Right atrium auricular region (tissue), 2 donors: Measurements from ENCODE around the gene ALKBH4. TPM values are rescaled to one million over a fixed set of nuclear protein-coding genes. Genes with fewer than 3 reads are reported as not detected.

ENCODE experiments used
- DNase-seq: peaks from one replicate; pipeline ENCODE4 v3.0.0-alpha.2; 2019; ENCODE audit warnings: low spot score
- H3K27ac ChIP-seq, 2 donors: fragments of 200-600 bp; sonication (generic); 1 replicate in 1 of 2; 2 replicates in 1 of 2; pipeline ENCODE4 v1.5.1; 2016 to 2019
- H3K27me3 ChIP-seq, 2 donors: fragments of 200-600 bp; sonication (generic); one replicate each; pipeline versions ENCODE4 v1.5.1 to v1.6.0; 2017 to 2019
- H3K36me3 ChIP-seq: fragments of 200-600 bp; sonication (generic); one replicate; pipeline ENCODE4 v1.5.1; 2016
- H3K4me1 ChIP-seq, 2 donors: fragments of 200-600 bp; sonication (generic); one replicate each; pipeline versions ENCODE4 v1.5.1 to v1.6.0; 2017 to 2019
- H3K4me3 ChIP-seq, 2 donors: fragments of 200-600 bp; sonication (generic); 1 replicate in 1 of 2; 2 replicates in 1 of 2; pipeline ENCODE4 v1.5.1; 2017 to 2019; ENCODE audit warnings: mild to moderate bottlenecking in 1 of 2, moderate library complexity in 1 of 2
- H3K9me3 ChIP-seq, 2 donors: fragments of 200-600 bp; sonication (generic); one replicate each; pipeline ENCODE4 v1.5.1; 2019
- total RNA-seq, 2 donors: library from RNA; depleted of rRNA; stranded (reverse); fragments of >200 nt; gene quantifications; one replicate each; pipeline ENCODE4 v1.1.0, GENCODE V29; 2016
- TF ChIP-seq, protein P1 (sequence below), 2 donors: fragments of 200-600 bp; sonication (generic); IDR thresholded peaks; one replicate each; pipeline ENCODE4 v1.5.1; 2019; ENCODE audit warnings: antibody characterized with exemption in 2 of 2

ALKBH4 gene
- total RNA-seq, 2 donors from 2014 or later: 10.8 to 16.8 TPM

DNA sequence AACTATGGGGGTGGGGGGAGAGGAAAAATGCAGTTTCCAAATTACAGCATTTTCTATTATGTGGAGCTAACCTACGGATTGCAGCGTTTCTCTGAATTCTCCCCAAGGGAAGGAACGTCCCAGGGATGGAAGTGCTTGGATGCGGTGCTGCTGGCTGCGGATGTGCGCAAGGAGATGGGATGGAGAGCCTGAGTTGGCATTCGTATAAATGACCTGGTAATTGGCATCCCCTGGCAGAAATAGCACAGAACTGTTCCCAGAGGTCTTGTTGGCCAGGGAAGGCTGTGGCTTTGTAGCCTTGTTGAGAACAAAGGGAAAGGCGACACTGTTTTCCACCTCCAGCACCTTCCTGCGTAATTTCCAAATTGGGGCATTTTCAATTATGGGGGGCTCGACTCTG lies 28.5 kb downstream of the ALKBH4 start:
- H3K4me3 ChIP-seq: no peak overlapping the region
- H3K27me3 ChIP-seq: no peaks in the 10 kb centered on the region
- no peak overlapping the region for H3K27ac ChIP-seq
- no peak for DNase-seq
- H3K4me1 ChIP-seq: peaks cover 0 to 29% of the 10 kb centered on the region in 2 donors
- TF ChIP-seq, protein P1, sequence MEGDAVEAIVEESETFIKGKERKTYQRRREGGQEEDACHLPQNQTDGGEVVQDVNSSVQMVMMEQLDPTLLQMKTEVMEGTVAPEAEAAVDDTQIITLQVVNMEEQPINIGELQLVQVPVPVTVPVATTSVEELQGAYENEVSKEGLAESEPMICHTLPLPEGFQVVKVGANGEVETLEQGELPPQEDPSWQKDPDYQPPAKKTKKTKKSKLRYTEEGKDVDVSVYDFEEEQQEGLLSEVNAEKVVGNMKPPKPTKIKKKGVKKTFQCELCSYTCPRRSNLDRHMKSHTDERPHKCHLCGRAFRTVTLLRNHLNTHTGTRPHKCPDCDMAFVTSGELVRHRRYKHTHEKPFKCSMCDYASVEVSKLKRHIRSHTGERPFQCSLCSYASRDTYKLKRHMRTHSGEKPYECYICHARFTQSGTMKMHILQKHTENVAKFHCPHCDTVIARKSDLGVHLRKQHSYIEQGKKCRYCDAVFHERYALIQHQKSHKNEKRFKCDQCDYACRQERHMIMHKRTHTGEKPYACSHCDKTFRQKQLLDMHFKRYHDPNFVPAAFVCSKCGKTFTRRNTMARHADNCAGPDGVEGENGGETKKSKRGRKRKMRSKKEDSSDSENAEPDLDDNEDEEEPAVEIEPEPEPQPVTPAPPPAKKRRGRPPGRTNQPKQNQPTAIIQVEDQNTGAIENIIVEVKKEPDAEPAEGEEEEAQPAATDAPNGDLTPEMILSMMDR (IDR thresholded peaks at IDR 0.05): no peak
- H3K36me3 ChIP-seq: no peaks in the 10 kb centered on the region
- no peaks in the 10 kb centered on the region for H3K9me3 ChIP-seq

DNA sequence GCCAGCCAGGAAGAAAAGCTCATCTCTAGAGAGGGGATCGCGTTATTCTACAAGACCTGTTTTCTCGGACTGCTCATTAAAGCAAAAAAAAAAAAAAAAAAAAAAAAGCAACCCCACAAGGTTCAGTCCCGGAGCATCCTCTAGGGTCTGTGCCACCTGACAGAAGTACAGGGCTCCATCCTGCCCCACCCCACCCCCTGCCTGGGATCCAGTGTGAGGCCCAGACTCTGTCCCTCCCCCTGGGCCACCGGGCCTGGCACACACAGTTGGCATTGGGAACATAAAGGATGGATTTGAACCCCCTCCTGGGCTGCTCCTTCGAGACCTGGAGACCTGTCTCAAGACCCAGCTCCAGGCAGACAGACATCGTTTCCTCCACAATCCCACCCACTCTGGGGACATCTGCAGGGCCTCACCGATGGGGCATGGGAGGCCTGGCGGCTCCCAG lies 30.6 kb downstream of the ALKBH4 start:
- H3K36me3 ChIP-seq: no peaks in the 10 kb centered on the region
- H3K4me3 ChIP-seq: peak overlapping the region; percentile 66 to 85
- DNase-seq: no peak
- peaks cover 0 to 18% of the 10 kb centered on the region in 2 donors for H3K4me1 ChIP-seq
- TF ChIP-seq, protein P1 (IDR thresholded peaks at IDR 0.05): no peak
- H3K9me3 ChIP-seq: no peaks in the 10 kb centered on the region
- H3K27me3 ChIP-seq: no peaks in the 10 kb centered on the region
- peak overlapping the region; percentile 52 to 66 for H3K27ac ChIP-seq

DNA sequence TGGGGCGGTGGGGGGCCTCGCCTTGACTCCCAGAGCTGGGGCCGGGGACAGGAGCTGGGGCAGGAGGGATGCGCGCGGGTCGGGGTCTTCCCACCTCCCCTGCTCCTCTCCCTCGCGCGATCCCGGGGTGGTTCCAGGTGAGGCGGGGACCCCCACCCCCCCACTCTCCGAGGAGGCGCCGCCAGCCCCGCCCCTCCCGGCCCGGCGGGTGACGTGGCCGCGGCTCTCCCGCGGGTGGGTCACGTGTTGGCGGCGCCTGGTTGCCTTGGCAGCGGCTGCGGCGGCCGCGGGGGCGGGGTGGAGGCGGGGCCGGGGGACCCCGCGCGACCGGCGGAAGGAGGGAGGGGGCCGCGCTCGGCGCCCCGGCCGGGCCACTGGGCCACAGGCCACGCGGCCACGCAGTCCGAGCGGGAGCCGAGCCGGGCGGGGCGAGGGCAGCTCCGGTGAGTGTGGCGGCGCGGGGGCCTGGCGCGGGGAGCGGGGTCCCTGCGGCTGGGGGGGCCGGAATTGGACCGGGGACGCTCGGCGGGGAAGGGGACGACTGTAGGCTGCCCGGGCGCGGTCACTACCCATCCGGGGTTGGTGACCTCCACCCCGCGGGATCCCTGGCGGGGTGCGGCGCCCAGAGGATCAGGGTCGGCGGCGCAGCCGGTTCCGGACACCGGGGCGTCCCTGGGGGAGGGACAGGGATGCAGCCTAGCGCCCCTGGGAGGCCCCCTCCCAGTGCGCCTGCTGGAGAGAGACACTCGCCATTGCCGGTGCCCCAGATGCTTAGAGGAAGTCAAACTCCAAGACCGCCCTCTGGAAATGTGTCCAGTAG lies 31.2 kb downstream of the ALKBH4 start, which contains the start of gene ORAI2:
ORAI2 (plus strand) TSS at position 357 of the 820 bp plus-strand sequence. CDS start 5,382 bp downstream, outside the sequence.
- peak within 1 kb of the TSS; percentile 66 to 85 for H3K4me3 ChIP-seq
- no peaks in the 10 kb centered on the region for H3K27me3 ChIP-seq
- peak; percentile 64 for DNase-seq
- H3K9me3 ChIP-seq: no peaks in the 10 kb centered on the region
- H3K27ac ChIP-seq: peak within 1 kb of the TSS; percentile 66
- H3K4me1 ChIP-seq: peaks cover 0 to 18% of the 10 kb centered on the region in 2 donors
- no peaks in the 10 kb centered on the region for H3K36me3 ChIP-seq
- TF ChIP-seq, protein P1 (IDR thresholded peaks at IDR 0.05): no peak

DNA sequence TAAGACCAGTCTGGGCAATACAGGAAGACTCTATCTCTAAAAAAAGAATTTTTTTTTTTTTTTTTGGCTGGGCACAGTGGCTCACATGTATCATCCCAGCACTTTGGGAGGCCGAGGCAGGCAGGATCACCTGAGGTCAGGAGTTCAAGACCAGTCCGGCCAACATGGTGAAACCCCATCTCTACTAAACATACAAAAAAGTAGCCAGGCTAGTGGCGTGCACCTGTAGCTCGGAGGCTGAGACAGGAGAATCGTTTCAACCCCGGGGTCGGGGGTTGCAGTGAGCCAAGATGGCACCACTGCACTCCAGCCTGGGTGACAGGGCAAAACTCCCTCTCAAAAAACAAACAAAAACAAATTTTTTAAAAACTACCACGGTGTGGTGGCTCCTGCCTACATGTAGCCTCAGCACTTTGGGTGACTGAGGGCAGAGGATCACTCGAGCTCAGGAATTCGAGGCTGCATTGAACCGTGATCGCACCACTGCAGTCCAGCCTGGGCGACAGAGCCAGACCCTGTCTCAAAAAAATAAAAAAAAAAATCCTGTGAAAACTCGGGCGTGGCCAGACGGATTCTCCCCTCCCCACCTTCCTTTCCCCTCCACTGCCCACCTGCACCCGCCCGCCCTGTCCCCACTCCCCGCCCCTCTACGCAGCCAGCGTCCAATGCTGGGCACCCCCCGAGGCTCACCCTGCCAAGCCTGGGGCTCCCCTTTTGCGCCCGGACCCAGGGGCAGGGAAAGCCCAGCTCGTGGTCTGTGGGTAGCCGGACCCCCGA lies 32.0 kb downstream of the ALKBH4 start:
- Histone ChIP-seq H3K36me3 (peaks cover under 1% of the 10 kb centered on the region), H3K27ac (peak overlapping the region; percentile 66), H3K9me3 (no peaks in the 10 kb centered on the region), H3K4me1 (peaks cover 0 to 18% of the 10 kb centered on the region in 2 donors), H3K4me3 (peak overlapping the region; percentile 66 to 85), H3K27me3 (no peaks in the 10 kb centered on the region)
- no peak for DNase-seq
- TF ChIP-seq, protein P1 (IDR thresholded peaks at IDR 0.05): no peak

DNA sequence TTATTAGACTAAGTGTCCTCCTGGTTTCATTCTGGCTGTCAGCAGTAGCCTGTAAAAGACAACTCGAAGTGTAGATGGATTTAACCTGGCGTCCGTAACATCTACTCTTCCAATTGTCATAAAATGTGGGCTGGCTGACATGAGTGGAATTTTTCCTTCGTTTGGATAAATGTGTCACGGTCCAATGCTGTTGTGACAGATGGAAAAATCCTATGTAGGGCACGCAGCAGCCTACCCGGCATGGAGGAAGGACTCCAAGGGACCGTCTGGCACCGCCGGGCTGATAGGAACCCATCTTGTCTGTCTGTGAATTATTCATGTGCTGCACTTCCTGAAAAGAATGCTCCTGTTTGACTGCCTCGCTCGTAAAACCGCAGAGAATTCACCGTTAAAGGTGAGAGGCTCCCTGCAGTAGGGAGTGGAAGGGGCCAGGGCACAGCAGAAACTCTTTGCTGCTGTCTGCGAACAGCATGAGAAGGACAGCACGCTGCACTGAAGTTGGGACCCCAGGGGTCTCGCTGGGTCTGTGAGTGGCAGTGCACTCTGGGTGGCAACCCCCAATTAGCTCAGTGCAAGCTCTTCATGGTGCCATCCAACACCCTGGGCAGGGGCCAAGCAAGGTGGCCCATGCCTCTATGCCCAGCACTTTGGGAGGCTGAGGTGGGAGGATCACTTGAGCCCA lies 32.9 kb downstream of the ALKBH4 start:
- H3K9me3 ChIP-seq: no peaks in the 10 kb centered on the region
- TF ChIP-seq, protein P1 (IDR thresholded peaks at IDR 0.05): no peak
- H3K4me1 ChIP-seq: peaks cover 0 to 18% of the 10 kb centered on the region in 2 donors
- DNase-seq: no peak
- H3K27me3 ChIP-seq: no peaks in the 10 kb centered on the region
- H3K4me3 ChIP-seq: no peak overlapping the region
- H3K36me3 ChIP-seq: peaks cover 9% of the 10 kb centered on the region
- H3K27ac ChIP-seq: no peak overlapping the region
